ENCODE measurements around the gene ARHGAP24.
"Not testable (repeated sequence)": the region's sequence is repeated elsewhere in the genome, so short reads cannot be mapped to it uniquely, and the experiment has no call there.

The ARHGAP24 gene

GRCh38 chr4:85482010-85482738 lies 7.2 kb downstream of the ARHGAP24 start:
- no peak for DNase-seq (ENCODE audit: low spot score)

- DNase-seq (ENCODE audit: low spot score), result no peak
Measured at GRCh38 chr4:85486425-85487086, 11.6 kb downstream of the ARHGAP24 start.

- DNase-seq (ENCODE audit: low spot score), result no peak
Measured at GRCh38 chr4:85488416-85488815, 13.5 kb downstream of the ARHGAP24 start.

GRCh38 chr4:85489273-85489981 lies 14.5 kb downstream of the ARHGAP24 start:
- no peak for DNase-seq (ENCODE audit: low spot score)

GRCh38 chr4:85491527-85491926 lies 16.6 kb downstream of the ARHGAP24 start:
- peak; percentile 73 for DNase-seq (ENCODE audit: low spot score)

- no peak for DNase-seq (ENCODE audit: low spot score)
Measured at GRCh38 chr4:85492336-85492735, 17.4 kb downstream of the ARHGAP24 start.

GRCh38 chr4:85495621-85496020 lies 20.7 kb downstream of the ARHGAP24 start:
- no peak for DNase-seq (ENCODE audit: low spot score)

GRCh38 chr4:85496126-85496849 lies 21.3 kb downstream of the ARHGAP24 start:
- DNase-seq (ENCODE audit: low spot score), result no peak

- no peak for DNase-seq (ENCODE audit: low spot score)
Measured at GRCh38 chr4:85496933-85497332, 22.0 kb downstream of the ARHGAP24 start.

GRCh38 chr4:85498068-85498733 lies 23.3 kb downstream of the ARHGAP24 start:
- DNase-seq (ENCODE audit: low spot score), result peak; percentile 44

GRCh38 chr4:85499573-85499972 lies 24.6 kb downstream of the ARHGAP24 start:
- DNase-seq (ENCODE audit: low spot score), result no peak

- DNase-seq (ENCODE audit: low spot score), result no peak
Measured at GRCh38 chr4:85500110-85500867, 25.3 kb downstream of the ARHGAP24 start.

- not testable (repeated sequence) for DNase-seq (ENCODE audit: low spot score)
Measured at GRCh38 chr4:85501145-85501544, 26.2 kb downstream of the ARHGAP24 start.

- no peak for DNase-seq (ENCODE audit: low spot score)
Measured at GRCh38 chr4:85508654-85509053, 33.7 kb downstream of the ARHGAP24 start.

GRCh38 chr4:85509882-85510631 lies 35.1 kb downstream of the ARHGAP24 start:
- no peak for DNase-seq (ENCODE audit: low spot score)

GRCh38 chr4:85510632-85510984 lies 35.7 kb downstream of the ARHGAP24 start:
- no peak for DNase-seq (ENCODE audit: low spot score)

- no peak for DNase-seq (ENCODE audit: low spot score)
Measured at GRCh38 chr4:85512446-85513205, 37.7 kb downstream of the ARHGAP24 start.

- DNase-seq (ENCODE audit: low spot score), result no peak
Measured at GRCh38 chr4:85514117-85514516, 39.2 kb downstream of the ARHGAP24 start.

- no peak for DNase-seq (ENCODE audit: low spot score)
Measured at GRCh38 chr4:85514783-85515182, 39.8 kb downstream of the ARHGAP24 start.

- no peak for DNase-seq (ENCODE audit: low spot score)
Measured at GRCh38 chr4:85515701-85516100, 40.8 kb downstream of the ARHGAP24 start.

Measured in NAMALWA (cell line).